Caco-2 (cell line): Measurements from ENCODE around the gene KLHL30. TPM values are rescaled to one million over a fixed set of nuclear protein-coding genes. Genes with fewer than 3 reads are reported as not detected.

Experiments
- BruUV-seq: library from RNA; stranded (reverse); fragments of 400-500 nt; replicated peaks from 2 replicates; lab custom pipeline; 2021; lab: Mats Ljungman, UMichigan
- CTCF ChIA-PET: fragments of 300-600 bp; sonication (Branson Sonifier 250); formaldehyde crosslinking; loops from one replicate; lab custom pipeline; 2022; ENCODE audit warnings: antibody characterized with exemption; lab: Charles Lee
- POLR2A ChIA-PET: fragments of 300-600 bp; sonication (Branson Sonifier 250); formaldehyde crosslinking; loops from one replicate; lab custom pipeline; 2022; ENCODE audit warnings: antibody characterized with exemption; lab: Charles Lee
- DNase-seq, 2 experiments: peaks; one replicate each; pipeline versions ENCODE4 v3.0.0 to v3.0.0-alpha.2; 2020 to 2022
- H3K27me3 ChIP-seq: replicated peaks from 2 replicates; pipeline ENCODE4 v1.6.0; 2011; ENCODE audit warnings: low read length; ENCODE audit not compliant: control insufficient read depth, insufficient read depth
- H3K36me3 ChIP-seq: 2 replicates; pipeline ENCODE4 v1.5.1; 2011; ENCODE audit warnings: low read length; ENCODE audit not compliant: control insufficient read depth, insufficient read depth
- H3K4me1 ChIP-seq: fragments of 250-450 bp; sonication (Bioruptor Pico); 2 replicates; pipeline ENCODE4 v1.5.1; 2020; ENCODE audit warnings: mild to moderate bottlenecking
- H3K4me3 ChIP-seq: 2 replicates; pipeline ENCODE4 v1.5.1; 2011; ENCODE audit warnings: low read depth, mild to moderate bottlenecking, control low read depth, low read length
- H3K9me3 ChIP-seq: fragments of 250-450 bp; sonication (Bioruptor Pico); 2 replicates; pipeline ENCODE4 v1.5.1; 2020; ENCODE audit warnings: mild to moderate bottlenecking, moderate library complexity
- H3K27ac Mint-ChIP-seq: one replicate; pipeline ENCODE4 v1.8.0; 2022; ENCODE audit warnings: mixed read lengths; ENCODE audit not compliant: unreplicated experiment
- H3K27me3 Mint-ChIP-seq: one replicate; pipeline ENCODE4 v1.8.0; 2022; ENCODE audit warnings: mixed read lengths; ENCODE audit not compliant: insufficient read depth, unreplicated experiment
- H3K36me3 Mint-ChIP-seq: one replicate; pipeline ENCODE4 v1.8.0; 2022; ENCODE audit warnings: mild to moderate bottlenecking, mixed read lengths; ENCODE audit not compliant: insufficient read depth, unreplicated experiment
- H3K4me1 Mint-ChIP-seq: one replicate; pipeline ENCODE4 v1.8.0; 2022; ENCODE audit warnings: low read depth, mixed read lengths; ENCODE audit not compliant: unreplicated experiment
- H3K4me3 Mint-ChIP-seq: one replicate; pipeline ENCODE4 v1.8.0; 2022; ENCODE audit warnings: mild to moderate bottlenecking, moderate library complexity, mixed read lengths; ENCODE audit not compliant: unreplicated experiment
- H3K9me3 Mint-ChIP-seq: one replicate; pipeline ENCODE4 v1.8.0; 2022; ENCODE audit warnings: mixed read lengths; ENCODE audit not compliant: unreplicated experiment
- CTCF ChIP-seq, 2 experiments: fragments of 200-600 bp in 1 of 2; IDR thresholded peaks; 1 replicate in 1 of 2; 2 replicates in 1 of 2; pipeline versions ENCODE4 v1.5.1 to v1.8.0; 2011 to 2022; ENCODE audit warnings: antibody characterized with exemption in 1 of 2, control low read depth in 1 of 2, inconsistent platforms in 1 of 2, low read depth in 1 of 2, low read length in 1 of 2, mild to moderate bottlenecking in 1 of 2, moderate library complexity in 1 of 2; ENCODE audit not compliant: insufficient read depth in 1 of 2, severe bottlenecking in 1 of 2, unreplicated experiment in 1 of 2
- intact Hi-C: fragments of 100-400 bp; cut with micrococcal nuclease; formaldehyde crosslinking; loops from one replicate; pipeline ENCODE4 v1.10.0; 2022; ENCODE audit not compliant: unreplicated experiment
- total RNA-seq: library from RNA; stranded (reverse); gene quantifications from 2 replicates; pipeline ENCODE4 v1.2.3, GENCODE V29; 2022

KLHL30 gene
- total RNA-seq, 1 experiment from 2014 or later: 0.36 TPM

- CTCF ChIA-PET: interaction anchor here (0.7 to 1.8 kb wide), 2 partner anchors 12 to 274 kb away, joined by 3 to 5 read pairs; no protein-coding TSS in a partner anchor
- H3K36me3 Mint-ChIP-seq: no peaks in the 10 kb centered on the region
- POLR2A ChIA-PET: no interaction called here
These were observed 5.7 kb upstream of the KLHL30 start for GRCh38 chr2:238132463-238133450.

GRCh38 chr2:238133499-238134392, 4.7 kb upstream of the KLHL30 start:
- H3K27ac Mint-ChIP-seq: no peak overlapping the region
- CTCF ChIA-PET: interaction anchor here (0.7 to 1.8 kb wide), 2 partner anchors 13 to 275 kb away, joined by 3 to 5 read pairs; no protein-coding TSS in a partner anchor
- H3K27me3 Mint-ChIP-seq: no peaks in the 10 kb centered on the region
- Histone ChIP-seq H3K4me3 (no peak overlapping the region), H3K27me3 (no peaks in the 10 kb centered on the region), H3K36me3 (no peaks in the 10 kb centered on the region), H3K4me1 (no peaks in the 10 kb centered on the region), H3K9me3 (no peaks in the 10 kb centered on the region)
- TF ChIP-seq CTCF (IDR thresholded peaks at IDR 0.05; ENCODE audit: insufficient read depth in 1 of 2, low read depth in 1 of 2, low read length in 1 of 2, severe bottlenecking in 1 of 2, unreplicated experiment in 1 of 2): peak in 1 of 2 experiments; percentile 13
- intact Hi-C loops: no loop called here
- no peaks in the 10 kb centered on the region for H3K36me3 Mint-ChIP-seq
- no TSS peak for BruUV-seq
- DNase-seq: peak in 1 of 2 experiments; percentile 22
- no peaks in the 10 kb centered on the region for H3K9me3 Mint-ChIP-seq
- POLR2A ChIA-PET: no interaction called here
- no peak overlapping the region for H3K4me3 Mint-ChIP-seq
- no peaks in the 10 kb centered on the region for H3K4me1 Mint-ChIP-seq

More at GRCh38 chr2:238132463-238133450, 5.7 kb upstream of the KLHL30 start:
- Histone ChIP-seq H3K9me3 (no peaks in the 10 kb centered on the region), H3K36me3 (no peaks in the 10 kb centered on the region), H3K4me3 (no peak overlapping the region), H3K27me3 (no peaks in the 10 kb centered on the region), H3K4me1 (no peaks in the 10 kb centered on the region)
- Mint-ChIP-seq H3K4me1 (no peaks in the 10 kb centered on the region), H3K9me3 (no peaks in the 10 kb centered on the region), H3K27ac (no peak overlapping the region), H3K27me3 (no peaks in the 10 kb centered on the region), H3K4me3 (no peak overlapping the region)
- DNase-seq: no peak
- BruUV-seq: no TSS peak
- intact Hi-C loops: no loop called here
- TF ChIP-seq CTCF (IDR thresholded peaks at IDR 0.05; ENCODE audit: insufficient read depth in 1 of 2, low read depth in 1 of 2, low read length in 1 of 2, severe bottlenecking in 1 of 2, unreplicated experiment in 1 of 2): no peak

GRCh38 chr2:238134393-238134785, 4.1 kb upstream of the KLHL30 start:
- ChIA-PET POLR2A (no interaction called here), CTCF (interaction anchor here (1.8 kb wide), 1 partner anchor 13 kb away, joined by 5 read pairs; no protein-coding TSS in a partner anchor)
- no peak for TF ChIP-seq CTCF (IDR thresholded peaks at IDR 0.05; ENCODE audit: insufficient read depth in 1 of 2, low read depth in 1 of 2, low read length in 1 of 2, severe bottlenecking in 1 of 2, unreplicated experiment in 1 of 2)
- Mint-ChIP-seq H3K36me3 (no peaks in the 10 kb centered on the region), H3K27ac (no peak overlapping the region), H3K27me3 (no peaks in the 10 kb centered on the region), H3K9me3 (no peaks in the 10 kb centered on the region), H3K4me3 (no peak overlapping the region), H3K4me1 (no peaks in the 10 kb centered on the region)
- H3K27me3 ChIP-seq: no peaks in the 10 kb centered on the region
- H3K4me3 ChIP-seq: no peak overlapping the region
- no peaks in the 10 kb centered on the region for H3K9me3 ChIP-seq
- no peaks in the 10 kb centered on the region for H3K36me3 ChIP-seq
- intact Hi-C loops: no loop called here
- no peak for DNase-seq
- no peaks in the 10 kb centered on the region for H3K4me1 ChIP-seq
- BruUV-seq: no TSS peak
